IPS-NIHi7 (cell line): ENCODE measurements around the gene MRPL54.
"Not testable (repeated sequence)": the region's sequence is repeated elsewhere in the genome, so short reads cannot be mapped to it uniquely, and the experiment has no call there.

Experiments
- DNase-seq: peaks from one replicate; pipeline ENCODE4 v3.0.0; 2012; ENCODE audit warnings: mixed read lengths; ENCODE audit errors: extremely low spot score

MRPL54 gene

DNA sequence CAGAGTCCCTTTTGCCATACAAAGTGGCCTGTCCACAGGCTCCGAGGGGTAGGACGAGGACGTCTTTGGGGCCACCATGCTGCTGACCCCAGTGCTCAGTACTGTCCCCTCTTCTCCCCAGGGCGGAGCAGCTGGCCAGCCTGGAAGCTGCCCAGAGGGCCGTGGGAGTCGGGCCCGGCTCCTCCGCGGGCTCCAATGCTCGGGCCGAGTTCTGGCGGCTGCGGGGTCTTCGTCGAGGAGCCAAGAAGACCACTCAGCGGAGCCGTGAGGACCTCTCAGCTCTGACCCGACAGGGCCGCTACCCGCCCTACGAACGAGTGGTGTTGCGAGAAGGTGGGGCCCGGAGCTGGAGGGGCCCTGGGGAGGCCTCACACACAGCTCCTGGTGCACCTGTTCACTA lies 22.1 kb upstream of the MRPL54 start:
- DNase-seq, result no peak

DNA sequence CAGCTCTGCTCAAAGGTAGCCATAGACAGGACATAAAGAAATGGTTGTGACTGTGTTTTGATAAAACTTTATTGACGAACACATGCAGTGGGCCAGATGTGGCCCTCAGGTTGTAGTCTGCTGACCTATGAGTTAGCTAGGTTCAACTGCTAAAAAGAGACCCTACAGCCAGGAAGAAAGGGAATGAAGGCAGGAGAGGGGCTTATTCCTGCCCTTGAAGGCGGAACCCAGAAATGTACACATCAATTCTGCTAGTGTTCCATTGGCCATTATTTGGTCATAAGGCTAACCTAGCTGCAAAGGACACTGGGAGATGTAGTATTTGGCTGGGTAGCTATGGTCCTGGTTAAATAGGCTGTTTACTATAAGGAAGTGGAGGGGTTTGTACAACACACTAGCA lies 19.0 kb upstream of the MRPL54 start:
- DNase-seq, result peak; percentile 42

DNA sequence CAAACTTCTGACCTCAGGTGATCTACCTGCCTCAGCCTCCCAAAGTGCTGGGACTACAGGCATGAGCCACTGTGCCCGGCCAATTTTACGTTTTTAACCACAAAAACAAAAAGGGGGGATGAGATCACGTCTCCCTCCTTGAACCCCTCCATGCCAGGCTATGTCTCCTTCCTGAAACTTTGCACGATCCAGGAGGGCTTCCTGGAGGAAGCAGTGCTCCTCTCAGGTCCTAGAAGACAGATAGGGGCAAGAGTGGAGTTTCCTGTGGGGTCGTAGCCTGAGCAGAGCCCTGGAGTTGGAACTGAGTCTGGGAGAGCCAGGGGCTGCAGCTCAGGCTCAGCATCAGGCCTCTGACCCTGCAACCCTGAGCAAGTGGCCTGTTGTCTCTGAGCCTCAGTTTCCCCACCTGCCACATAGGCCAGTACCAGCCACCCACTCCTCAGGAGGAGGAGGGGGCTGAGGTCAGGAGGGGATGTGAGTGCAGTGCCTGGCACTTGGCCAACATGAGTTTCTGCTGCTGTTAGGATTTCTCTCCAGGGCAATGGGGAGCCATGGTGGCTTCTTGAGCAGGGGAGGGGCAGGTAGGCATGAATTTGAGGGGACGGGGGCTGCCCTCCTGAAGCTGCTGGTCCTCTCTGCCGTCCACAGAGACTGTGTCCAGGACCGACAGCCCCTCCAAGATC lies 17.0 kb upstream of the MRPL54 start:
- no peak for DNase-seq

DNA sequence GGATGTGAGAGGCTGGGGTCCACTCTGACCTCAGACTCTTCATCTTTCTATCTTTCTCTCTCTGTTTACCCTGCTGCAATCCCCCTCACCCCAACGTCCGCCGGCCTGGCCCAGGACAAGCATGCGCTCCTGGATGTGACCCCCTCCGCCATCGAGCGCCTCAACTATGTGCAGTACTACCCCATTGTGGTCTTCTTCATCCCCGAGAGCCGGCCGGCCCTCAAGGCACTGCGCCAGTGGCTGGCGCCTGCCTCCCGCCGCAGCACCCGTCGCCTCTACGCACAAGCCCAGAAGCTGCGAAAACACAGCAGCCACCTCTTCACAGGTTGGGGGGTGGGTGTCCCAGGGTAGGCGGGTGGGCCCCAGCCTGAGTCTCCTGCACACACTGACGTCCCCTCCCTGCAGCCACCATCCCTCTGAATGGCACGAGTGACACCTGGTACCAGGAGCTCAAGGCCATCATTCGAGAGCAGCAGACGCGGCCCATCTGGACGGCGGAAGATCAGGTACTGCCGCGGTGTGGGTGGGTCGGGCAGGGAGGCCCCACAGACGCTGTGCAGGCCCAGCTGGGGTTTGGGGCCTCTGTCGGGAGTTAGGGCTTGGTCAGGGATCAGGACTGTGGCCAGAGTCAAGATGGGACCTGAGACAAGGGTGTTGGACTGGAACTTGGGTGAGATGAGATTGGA lies 16.0 kb upstream of the MRPL54 start:
- DNase-seq, result no peak

DNA sequence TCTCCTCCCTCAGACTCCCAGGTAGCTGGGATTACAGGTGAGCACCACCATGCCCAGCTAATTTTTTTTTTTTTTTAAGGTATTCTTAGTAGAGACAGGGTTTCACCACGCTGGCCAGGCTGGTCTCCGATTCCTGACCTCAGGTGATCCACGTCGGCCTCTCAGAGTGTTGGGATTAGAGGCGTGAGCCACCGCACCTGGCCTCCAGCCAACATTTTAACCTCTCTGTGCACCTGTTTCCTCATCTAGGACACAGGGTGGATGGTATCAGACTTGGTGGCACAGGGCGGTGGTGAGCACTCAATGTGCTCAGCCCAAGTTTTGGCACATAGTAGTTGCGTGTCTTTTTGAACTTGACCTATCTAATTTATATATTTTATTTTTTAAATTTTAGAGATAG lies 13.5 kb upstream of the MRPL54 start:
- DNase-seq, result no peak

DNA sequence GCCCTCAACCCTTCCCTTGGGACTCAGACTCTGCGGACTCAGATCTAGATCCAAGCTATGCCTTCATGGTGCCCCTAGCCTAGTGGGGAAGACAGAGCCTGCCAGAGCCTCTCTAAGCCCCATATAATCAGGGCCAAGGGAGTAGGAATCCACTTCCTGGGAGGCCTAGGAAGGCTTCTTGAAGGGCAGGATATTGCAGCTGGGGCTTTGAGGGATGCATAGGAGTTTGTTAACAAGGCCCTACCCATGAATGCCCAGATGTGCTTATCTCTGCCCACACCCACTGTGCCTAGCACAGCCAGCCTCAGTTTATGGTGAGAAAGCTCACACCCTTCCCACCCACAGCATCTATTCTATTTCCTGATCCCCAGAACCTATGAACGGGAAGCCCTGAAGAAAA lies 12.3 kb upstream of the MRPL54 start:
- DNase-seq, result no peak

DNA sequence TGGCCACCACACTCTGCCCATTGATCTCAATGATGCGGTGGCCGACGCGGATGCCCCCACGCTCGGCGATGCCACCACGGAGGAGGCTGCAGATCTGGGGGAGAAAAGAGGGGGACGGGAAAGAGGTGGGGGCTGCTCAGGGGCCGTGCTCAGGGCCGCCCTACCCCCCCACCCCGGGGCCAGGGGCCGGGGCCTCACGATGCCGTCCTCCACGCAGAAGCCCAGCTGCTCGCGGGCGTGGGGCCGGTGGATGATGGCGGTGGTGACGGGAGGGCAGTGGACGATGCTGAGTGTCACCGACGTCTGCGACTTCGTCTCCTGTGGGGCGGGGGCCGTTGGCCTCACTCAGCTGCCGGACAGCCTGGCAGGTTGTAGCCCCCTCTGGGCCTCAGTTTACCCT lies 11.2 kb upstream of the MRPL54 start:
- no peak for DNase-seq

DNA sequence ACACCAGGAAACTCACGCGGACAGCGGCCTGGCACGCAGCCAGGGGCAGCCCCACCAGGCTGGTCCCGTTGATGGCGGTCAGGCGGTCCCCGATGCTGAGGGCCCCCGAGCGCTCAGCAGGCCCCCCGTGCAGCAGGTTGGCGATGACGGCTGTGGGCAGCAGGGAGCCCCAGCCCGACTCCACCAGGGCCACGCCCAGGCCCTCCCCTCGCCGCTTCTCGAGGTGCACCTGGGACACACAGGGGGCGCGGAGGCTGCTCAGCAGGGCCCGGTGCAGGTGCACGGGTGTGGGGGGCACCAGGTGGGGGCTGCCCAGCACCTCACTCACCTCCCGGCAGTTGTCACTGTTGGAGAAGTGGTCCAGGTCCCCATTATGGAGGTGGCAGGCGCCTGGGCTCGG lies 10.0 kb upstream of the MRPL54 start:
- no peak for DNase-seq

DNA sequence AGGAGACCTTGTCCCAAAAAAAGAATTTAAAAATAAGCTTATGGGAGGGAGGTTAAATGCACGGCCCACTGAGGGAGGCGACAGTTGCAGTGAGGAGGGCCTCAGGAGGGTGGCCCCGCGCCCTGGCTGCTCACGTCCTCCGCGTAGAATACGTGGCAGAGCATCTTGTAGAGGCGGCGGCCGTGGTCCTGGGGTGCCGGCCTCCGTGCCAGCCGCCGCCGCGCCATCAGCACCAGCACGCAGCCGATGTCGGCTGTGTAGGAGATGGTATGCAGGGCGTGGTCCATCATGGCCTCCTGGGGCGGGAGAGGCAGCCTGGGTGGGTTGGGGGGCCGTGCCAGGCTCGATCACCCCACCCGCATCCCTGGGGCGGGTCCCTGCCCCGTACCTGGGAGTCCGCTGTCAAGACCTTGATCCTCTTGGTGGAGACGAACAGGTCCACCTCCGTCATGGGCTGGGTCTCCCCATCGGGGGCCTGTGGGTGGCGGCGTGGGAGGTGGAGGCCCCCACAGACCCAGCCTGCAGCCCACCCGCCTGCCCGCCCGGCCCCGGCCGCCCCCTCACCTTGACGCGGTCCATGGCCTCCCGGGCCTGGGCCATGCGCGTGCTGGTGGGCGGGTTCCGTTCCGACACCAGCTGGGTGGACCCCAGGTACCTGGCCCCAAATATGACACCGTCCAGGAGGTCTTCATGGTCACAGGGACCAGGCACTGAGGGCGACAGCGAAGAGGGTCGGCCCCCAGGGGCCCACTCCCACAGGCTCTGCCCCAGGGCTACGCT lies 8.7 kb upstream of the MRPL54 start:
- DNase-seq, result no peak

DNA sequence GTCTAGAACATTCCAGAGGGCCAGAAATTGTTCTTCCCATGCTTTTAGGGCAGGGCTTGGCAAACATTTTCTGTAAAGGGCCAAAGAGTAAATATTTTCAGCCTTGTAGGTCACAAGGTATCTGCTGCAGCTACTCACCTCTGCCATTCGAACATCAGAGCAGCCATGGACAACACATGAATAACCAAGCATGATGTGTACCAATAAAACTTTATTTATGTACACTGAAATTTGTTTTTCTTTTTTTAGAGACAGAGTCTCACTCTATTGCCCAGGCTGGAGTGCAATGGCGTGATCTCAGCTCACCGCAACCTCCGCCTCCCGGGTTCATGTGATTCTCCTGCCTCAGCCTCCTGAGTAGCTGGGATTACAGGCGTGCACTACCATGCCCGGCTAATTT lies 4.8 kb upstream of the MRPL54 start:
- DNase-seq, result not testable (repeated sequence)

DNA sequence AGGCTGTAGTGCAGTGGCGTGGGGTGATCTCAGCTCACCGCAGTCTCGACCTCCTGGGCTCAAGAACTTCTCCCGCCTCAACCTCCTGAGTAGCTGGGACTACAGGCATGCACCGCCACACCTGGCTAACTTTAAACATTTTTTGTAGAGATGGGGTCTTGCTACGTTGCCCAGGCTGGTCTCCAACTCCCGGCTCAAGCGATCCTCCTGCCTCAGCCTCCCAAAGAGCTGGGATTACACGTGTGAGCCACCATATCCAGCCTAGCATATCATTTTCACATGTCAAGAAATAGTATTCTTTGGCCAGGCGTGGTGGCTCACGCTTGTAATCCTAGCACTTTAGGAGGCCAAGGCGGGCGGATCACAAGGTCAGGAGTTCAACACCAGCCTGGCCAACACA lies 4.2 kb upstream of the MRPL54 start:
- DNase-seq, result not testable (repeated sequence)

DNA sequence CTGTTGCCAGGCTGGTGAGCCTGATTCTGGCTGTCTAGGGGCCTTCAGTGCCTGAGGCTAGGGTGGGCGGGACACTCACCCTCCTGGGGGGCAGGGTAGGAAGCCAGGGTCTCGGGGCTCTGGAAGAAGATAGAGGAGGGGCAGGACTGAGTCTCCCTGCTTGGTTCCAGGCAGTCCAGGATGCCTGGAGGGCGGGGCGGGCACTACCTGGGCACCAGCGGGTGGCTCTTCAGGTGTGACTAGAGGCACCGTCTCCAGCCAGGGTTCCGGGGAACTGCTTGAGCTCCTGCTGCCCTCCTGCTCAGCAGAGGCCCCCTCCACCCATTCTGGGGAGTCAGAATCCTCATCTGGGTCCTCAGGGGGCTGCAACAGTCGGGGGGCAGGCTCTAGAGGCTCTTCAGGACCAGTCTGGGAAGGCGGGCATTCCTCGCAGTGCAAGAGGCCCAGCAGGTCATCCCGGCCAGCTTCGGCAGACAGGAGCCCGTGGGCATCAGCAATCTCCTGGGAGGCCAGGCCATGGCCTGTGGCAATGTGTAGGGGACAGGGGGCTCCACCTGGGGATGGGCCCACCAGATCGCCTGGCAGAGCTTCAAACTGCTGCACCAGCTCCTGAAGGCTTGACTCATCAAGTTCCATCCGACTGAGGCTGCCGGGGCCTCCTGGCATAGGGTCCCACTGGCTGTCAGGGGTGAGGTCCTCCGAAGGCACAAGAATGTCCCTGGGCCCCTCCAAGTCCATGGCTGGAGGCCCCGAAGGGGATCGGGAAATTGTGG lies 2.8 kb upstream of the MRPL54 start:
- no peak for DNase-seq

DNA sequence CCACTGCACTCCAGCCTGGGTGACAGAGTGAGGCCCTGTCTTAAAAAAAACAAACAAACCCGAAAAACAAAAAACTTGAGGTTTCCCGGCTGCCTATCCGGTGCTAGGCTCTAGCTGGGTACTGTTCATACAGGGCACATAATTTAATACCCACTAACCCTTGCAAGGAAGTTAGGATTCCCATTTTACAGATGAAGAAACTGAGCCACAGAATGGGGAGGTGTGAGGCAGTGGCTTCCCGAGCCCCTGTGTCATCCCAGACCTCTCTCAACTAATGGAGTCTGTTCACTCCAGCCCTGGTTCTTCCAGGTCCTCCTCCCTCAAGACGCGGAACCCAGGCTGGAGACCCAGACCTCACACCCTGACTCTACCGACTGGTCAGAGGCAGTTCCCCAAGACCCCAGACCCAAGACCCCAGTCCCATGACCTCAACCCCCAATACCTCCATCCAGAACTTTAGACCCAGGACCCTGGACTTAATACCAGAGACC lies 1.6 kb upstream of the MRPL54 start:
- DNase-seq, result no peak

DNA sequence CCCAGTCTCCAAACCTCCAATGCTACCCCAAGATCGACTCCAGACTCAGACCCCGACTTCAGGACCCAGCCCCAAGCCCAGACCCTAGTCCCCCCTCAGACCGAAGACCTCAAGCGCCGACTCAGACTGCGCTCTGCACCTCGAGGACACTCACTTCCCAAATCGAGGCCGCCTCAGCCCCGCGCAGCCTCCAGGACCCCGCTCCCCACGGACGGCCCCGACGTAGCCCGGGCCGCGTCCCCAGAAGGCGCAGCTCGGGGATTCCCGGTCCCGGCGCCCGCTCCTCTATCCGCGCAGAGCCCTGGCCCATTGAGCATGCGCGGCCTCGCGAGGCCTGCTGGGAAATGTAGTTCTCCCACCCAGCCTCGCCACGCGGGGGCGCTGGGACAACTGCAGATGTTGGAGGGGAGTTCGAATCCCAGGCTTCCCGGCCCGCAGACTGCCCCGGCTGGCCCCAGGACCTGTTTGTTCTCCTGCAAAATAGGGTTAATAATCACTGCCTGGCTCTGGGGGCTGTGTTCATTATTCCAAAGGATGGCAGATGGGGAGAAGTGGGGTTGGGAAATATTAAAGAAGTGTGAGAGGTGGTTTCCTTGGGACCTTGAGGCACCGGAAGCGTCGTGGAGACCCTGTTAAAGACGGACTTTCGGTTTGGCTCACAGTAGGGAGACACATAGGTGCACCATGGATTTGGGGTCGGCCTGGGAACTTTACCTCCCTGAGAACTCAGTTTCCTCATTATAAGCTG lies 926 bp upstream of the MRPL54 start, which contains the start of gene APBA3:
TSS of gene APBA3 (minus strand) at position 311 of the 748 bp plus-strand sequence. CDS start 1,428 bp downstream, outside the sequence.
- DNase-seq, result peak; percentile 97

DNA sequence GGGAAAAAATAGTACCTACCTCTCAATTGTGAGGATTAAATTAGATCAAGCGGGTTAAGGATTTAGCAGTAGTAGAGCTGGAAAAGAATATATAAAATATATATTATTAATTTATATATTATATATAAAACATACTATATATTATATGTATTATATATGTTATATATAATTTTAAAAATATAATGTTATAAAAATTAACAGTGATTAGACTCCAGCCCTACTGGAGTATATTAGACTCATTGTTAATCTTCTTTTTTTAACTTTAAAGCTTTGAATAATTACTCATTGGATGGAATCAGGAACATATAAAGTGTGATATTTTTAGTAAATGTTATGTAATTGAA lies 380 bp upstream of the MRPL54 start:
- no peak for DNase-seq

DNA sequence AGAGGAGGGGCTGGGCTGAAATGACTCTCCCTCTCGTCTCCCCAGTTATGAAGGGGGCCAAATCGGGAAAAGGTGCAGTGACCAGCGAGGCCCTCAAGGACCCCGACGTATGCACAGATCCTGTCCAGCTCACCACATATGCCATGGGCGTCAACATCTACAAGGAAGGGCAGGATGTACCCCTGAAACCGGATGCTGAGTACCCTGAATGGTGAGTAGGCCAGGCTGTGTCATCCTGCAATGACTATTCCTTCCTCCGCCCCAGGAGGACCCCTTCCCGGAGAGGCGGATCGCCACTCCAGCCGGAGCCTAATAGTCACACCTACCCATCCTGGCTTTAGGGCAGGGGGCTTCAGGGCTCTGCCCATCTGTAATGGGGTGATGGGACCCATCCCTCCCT lies 2.6 kb downstream of the MRPL54 start:
- no peak for DNase-seq

DNA sequence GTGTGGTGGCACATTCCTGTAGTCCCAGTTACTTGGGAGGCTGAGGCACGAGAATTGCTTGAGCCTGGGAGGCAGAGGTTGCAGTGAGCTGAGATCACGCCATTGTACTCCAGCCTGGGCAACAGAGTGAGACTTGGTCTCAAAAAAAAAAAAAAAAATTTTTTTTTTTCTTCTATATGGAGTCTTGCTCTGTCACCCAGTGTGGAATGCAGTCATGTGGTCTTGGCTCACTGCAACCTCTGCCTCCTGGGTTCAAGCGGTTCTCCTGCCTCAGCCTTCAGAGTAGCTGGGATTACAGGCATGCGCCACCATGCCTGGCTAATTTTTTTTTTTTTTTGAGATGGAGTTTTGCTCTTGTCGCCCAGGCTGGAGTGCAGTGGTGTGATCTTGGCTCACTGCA lies 3.3 kb downstream of the MRPL54 start:
- DNase-seq, result not testable (repeated sequence)

DNA sequence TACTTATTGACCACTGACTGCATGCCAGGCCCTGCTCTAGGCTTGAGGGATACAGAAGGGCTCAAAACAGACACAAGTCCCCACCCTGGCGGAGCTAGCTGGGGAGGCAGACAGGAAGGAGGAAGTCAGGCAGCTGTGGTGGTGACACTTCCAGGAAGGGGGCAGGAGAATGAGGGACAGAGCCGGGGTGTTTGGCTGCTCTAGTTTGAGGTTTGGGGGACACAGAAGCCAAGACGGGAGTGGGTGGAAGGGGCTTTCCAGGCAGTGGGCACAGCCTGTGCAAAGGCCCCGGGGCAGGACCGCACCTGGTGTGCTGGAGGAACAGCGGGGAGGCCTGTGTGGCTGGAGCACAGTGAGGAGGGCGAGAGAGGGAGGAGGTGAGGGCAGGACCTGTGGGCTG lies 4.0 kb downstream of the MRPL54 start:
- DNase-seq, result no peak

DNA sequence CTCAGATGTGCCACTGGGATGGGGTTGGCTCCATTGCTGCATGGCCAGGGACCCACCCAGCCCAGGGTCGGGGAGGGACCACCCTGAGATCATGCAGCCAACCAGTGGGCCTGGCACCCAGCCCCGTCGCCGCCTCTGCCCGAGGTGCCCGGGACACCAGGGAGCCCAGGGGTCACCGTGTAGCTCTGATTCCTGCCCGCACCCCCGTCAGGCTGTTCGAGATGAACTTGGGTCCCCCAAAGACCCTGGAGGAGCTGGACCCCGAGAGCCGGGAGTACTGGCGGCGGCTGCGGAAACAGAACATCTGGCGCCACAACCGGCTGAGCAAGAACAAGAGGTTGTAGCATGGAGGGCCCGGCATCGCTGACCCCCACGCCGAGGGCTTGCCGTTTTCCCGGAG lies 4.6 kb downstream of the MRPL54 start:
- no peak for DNase-seq

DNA sequence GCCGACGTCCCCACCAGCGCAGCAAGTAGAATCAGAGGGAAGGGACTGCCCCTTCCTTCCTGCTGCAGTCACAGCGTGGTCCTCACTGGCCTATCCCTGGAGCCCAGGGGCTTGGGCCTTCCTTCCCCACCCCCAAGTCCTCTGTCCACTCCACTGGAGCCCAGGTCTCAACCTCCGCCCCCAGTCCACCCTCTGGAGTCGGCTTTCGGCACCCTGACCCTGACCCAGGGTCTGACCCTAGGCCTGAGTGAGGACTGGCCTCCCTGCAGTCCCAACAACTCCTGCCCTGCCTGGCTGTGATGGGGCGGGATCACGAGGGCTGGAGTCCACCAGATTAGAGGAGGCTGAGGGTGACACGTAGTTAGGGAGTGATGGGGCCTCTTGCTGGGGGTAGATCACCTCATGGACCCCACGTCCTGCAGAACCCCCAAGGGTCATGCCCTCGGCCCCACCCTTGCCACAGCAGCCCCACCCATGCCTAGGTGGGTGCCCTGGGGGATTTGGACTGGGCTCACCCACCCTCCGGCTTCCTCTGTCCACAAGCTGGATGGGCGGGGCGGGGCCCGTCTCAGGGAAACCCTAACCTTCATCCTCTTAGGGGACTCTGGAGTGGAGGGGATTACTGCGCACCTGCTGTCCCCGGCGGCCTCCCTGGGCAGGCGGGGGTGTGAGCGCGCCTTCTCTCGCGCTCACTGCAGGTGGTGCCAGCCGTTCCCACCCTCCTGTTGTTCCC lies 5.7 kb downstream of the MRPL54 start:
- DNase-seq, result no peak

DNA sequence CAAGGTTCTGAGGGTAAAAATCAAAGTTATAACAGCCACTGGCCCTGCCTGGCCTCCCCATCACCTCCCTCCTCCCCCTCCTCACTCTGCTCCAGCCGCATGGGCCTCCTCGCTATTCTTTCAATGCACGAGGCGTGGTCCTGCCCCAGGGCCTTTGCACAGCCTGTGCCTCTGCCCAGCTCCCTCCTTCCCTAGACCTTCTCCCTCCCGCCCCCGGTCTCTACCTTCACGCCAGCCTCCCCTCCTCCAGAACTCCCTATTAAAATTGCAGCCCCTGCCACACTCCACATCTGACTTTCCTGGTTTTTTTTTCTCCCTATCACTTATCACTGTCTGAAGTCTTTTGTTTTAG lies 6.2 kb downstream of the MRPL54 start:
- no peak for DNase-seq
